HCT116 (cell line): ENCODE results near the gene SLAMF7. TPM values are rescaled to one million over a fixed set of nuclear protein-coding genes. Genes with fewer than 3 reads are reported as not detected.
A peak's percentile ranks its signal among the peaks of the same experiment; 100 is the strongest.
"Not testable (repeated sequence)": the region's sequence is repeated elsewhere in the genome, so short reads cannot be mapped to it uniquely, and the experiment has no call there.

Experiments
- ATAC-seq: fragments of 200-7000 bp; cut with Tn5 transposase; 2 replicates; pipeline ENCODE4 v1.9.1; 2020; ENCODE audit warnings: mild to moderate bottlenecking, moderate library complexity
- BruUV-seq: library from RNA; stranded (reverse); fragments of 400-500 nt; replicated peaks from 2 replicates; lab custom pipeline; 2021; lab: Mats Ljungman, UMichigan
- CTCF ChIA-PET: fragments of 300-600 bp; sonication (Branson Sonifier 250); formaldehyde crosslinking; loops from one replicate; lab custom pipeline; 2021; ENCODE audit warnings: antibody characterized with exemption; lab: Charles Lee
- POLR2A ChIA-PET: fragments of 300-600, 350-600 bp; sonication (Branson Sonifier 250); formaldehyde crosslinking; loops from one replicate; lab custom pipeline; 2021; ENCODE audit warnings: antibody characterized with exemption; lab: Charles Lee
- RAD21 ChIA-PET, 2 experiments: fragments of 300-600 bp; sonication (Branson Sonifier 250); formaldehyde crosslinking; loops; one replicate each; lab custom pipeline; 2023; ENCODE audit warnings: low total read pairs in 2 of 2; ENCODE audit not compliant: uncharacterized antibody in 2 of 2, unreplicated experiment in 2 of 2, low non-redundant PET in 1 of 2; lab: Charles Lee
- DNase-seq: peaks from one replicate; pipeline ENCODE4 v3.0.0-alpha.2; 2010; ENCODE audit warnings: low read depth, low spot score
- H2AFZ ChIP-seq: fragments of 200-600 bp; shearing (Covaris generic), sonication (generic); 2 replicates; pipeline ENCODE4 v1.6.1; 2017; ENCODE audit warnings: low read depth, mixed run types, mixed read lengths, antibody characterized with exemption, low read length; ENCODE audit not compliant: poor library complexity, severe bottlenecking
- H3K27ac ChIP-seq: 2 replicates; pipeline ENCODE4 v1.5.1; 2012; ENCODE audit warnings: low read depth, low read length
- H3K27me3 ChIP-seq: fragments of 200-600 bp; sonication (generic); 2 replicates; pipeline ENCODE4 v1.6.1; 2016; ENCODE audit warnings: mixed run types, low read length, mixed read lengths; ENCODE audit not compliant: insufficient read depth
- H3K36me3 ChIP-seq, 2 experiments: fragments of 200-500 bp in 1 of 2; fragments of 200-600 bp in 1 of 2; sonication (Bioruptor generic) in 1 of 2; sonication (generic) in 1 of 2; 2 replicates each; pipeline versions ENCODE4 v1.5.1 to v1.6.1; 2014 to 2016; ENCODE audit warnings: low read length in 2 of 2, inconsistent platforms in 1 of 2, mixed read lengths in 1 of 2, mixed run types in 1 of 2; ENCODE audit not compliant: insufficient read depth in 2 of 2, control insufficient read depth in 1 of 2
- H3K4me1 ChIP-seq, 2 experiments: fragments of 200-600 bp in 1 of 2; sonication (generic) in 1 of 2; 2 replicates each; pipeline versions ENCODE4 v1.5.1 to v1.6.1; 2012 to 2017; ENCODE audit warnings: low read length in 2 of 2, inconsistent platforms in 1 of 2, mild to moderate bottlenecking in 1 of 2, mixed read lengths in 1 of 2, mixed run types in 1 of 2, moderate library complexity in 1 of 2; ENCODE audit not compliant: insufficient read depth in 2 of 2, control insufficient read depth in 1 of 2
- H3K4me2 ChIP-seq: fragments of 200-600 bp; sonication (generic); 2 replicates; pipeline ENCODE4 v1.6.1; 2017; ENCODE audit warnings: mixed run types, low read length, mixed read lengths
- H3K4me3 ChIP-seq, 2 experiments: fragments of 200-600 bp in 1 of 2; sonication (generic) in 1 of 2; replicated peaks in 1 of 2; 2 replicates each; pipeline ENCODE4 v1.5.1; 2011 to 2016; ENCODE audit warnings: low read length in 2 of 2, control low read depth in 1 of 2, low read depth in 1 of 2, mild to moderate bottlenecking in 1 of 2, mixed read lengths in 1 of 2, mixed run types in 1 of 2
- H3K79me2 ChIP-seq: fragments of 200-600 bp; sonication (generic); 2 replicates; pipeline ENCODE4 v1.6.1; 2017; ENCODE audit warnings: mild to moderate bottlenecking, mixed run types, low read length, moderate library complexity, mixed read lengths; ENCODE audit not compliant: insufficient read depth
- H3K9ac ChIP-seq: fragments of 200-600 bp; sonication (generic); 2 replicates; pipeline ENCODE4 v1.6.1; 2016; ENCODE audit warnings: low read length, mixed read lengths
- H3K9me2 ChIP-seq: fragments of 200-600 bp; sonication (generic), shearing (Covaris generic); 2 replicates; pipeline ENCODE4 v1.6.1; 2017; ENCODE audit warnings: mixed run types, mild to moderate bottlenecking, moderate library complexity; ENCODE audit not compliant: insufficient read depth
- H3K9me3 ChIP-seq, 2 experiments: fragments of 200-500 bp in 1 of 2; fragments of 200-600 bp in 1 of 2; sonication (Bioruptor generic) in 1 of 2; sonication (generic) in 1 of 2; 2 replicates each; pipeline ENCODE4 v1.6.1; 2014 to 2017; ENCODE audit warnings: low read length in 2 of 2, mixed read lengths in 2 of 2, inconsistent platforms in 1 of 2, low read depth in 1 of 2, mild to moderate bottlenecking in 1 of 2, mixed run types in 1 of 2, moderate library complexity in 1 of 2; ENCODE audit not compliant: control insufficient read depth in 1 of 2, insufficient read depth in 1 of 2
- H4K20me1 ChIP-seq: fragments of 200-600 bp; sonication (generic), shearing (Covaris generic); 2 replicates; pipeline ENCODE4 v1.6.1; 2017; ENCODE audit warnings: mixed run types, mild to moderate bottlenecking, moderate library complexity; ENCODE audit not compliant: insufficient read depth
- ATF3 ChIP-seq: IDR thresholded peaks from 2 replicates; pipeline ENCODE4 v1.6.1; 2012
- CTCF ChIP-seq, 3 experiments: fragments of 200-600 bp in 1 of 3; sonication (generic) in 1 of 3; IDR thresholded peaks in 2 of 3; conservative IDR thresholded peaks in 1 of 3; 2 replicates each; pipeline ENCODE4 v1.5.1; 2012 to 2017; ENCODE audit warnings: low read depth in 2 of 3, low read length in 2 of 3, antibody characterized with exemption in 1 of 3, borderline replicate concordance in 1 of 3, control low read depth in 1 of 3, mild to moderate bottlenecking in 1 of 3, mixed read lengths in 1 of 3, mixed run types in 1 of 3, moderate library complexity in 1 of 3; ENCODE audit not compliant: insufficient read depth in 1 of 3
- EZH2phosphoT487 ChIP-seq: fragments of 200-600 bp; IDR thresholded peaks from 2 replicates; pipeline ENCODE4 v1.6.1; 2018; ENCODE audit warnings: antibody characterized with exemption, borderline replicate concordance
- RAD21 ChIP-seq: IDR thresholded peaks from 2 replicates; pipeline ENCODE4 v1.6.1; 2012; ENCODE audit warnings: low read depth, mild to moderate bottlenecking
- REST ChIP-seq: IDR thresholded peaks from 2 replicates; pipeline ENCODE4 v1.6.1; 2012; ENCODE audit warnings: low read depth
- SIN3A ChIP-seq: IDR thresholded peaks from 2 replicates; pipeline ENCODE4 v1.6.1; 2012; ENCODE audit warnings: low read depth
- SP1 ChIP-seq: IDR thresholded peaks from 2 replicates; pipeline ENCODE4 v1.6.1; 2012; ENCODE audit warnings: low read depth
- SRF ChIP-seq: IDR thresholded peaks from 2 replicates; pipeline ENCODE4 v1.6.1; 2012; ENCODE audit warnings: low read depth
- TCF7L2 ChIP-seq: IDR thresholded peaks from 2 replicates; pipeline ENCODE4 v1.7.0; 2011; ENCODE audit warnings: borderline replicate concordance, inconsistent platforms; ENCODE audit not compliant: insufficient read depth, insufficient read length; ENCODE audit errors: extremely low read depth
- YY1 ChIP-seq: IDR thresholded peaks from 2 replicates; pipeline ENCODE4 v1.6.1; 2011; ENCODE audit warnings: low read length, low read depth, moderate library complexity, mild to moderate bottlenecking; ENCODE audit not compliant: insufficient replicate concordance; ENCODE audit errors: extremely low read depth
- ZBTB33 ChIP-seq: IDR thresholded peaks from 2 replicates; pipeline ENCODE4 v1.6.1; 2011; ENCODE audit warnings: mild to moderate bottlenecking, low read length, moderate library complexity; ENCODE audit not compliant: insufficient replicate concordance; ENCODE audit errors: extremely low read depth
- ZFX ChIP-seq: fragments of 450-650 bp; IDR thresholded peaks from 2 replicates; pipeline ENCODE4 v1.6.1; 2017
- ZNF274 ChIP-seq: fragments of 200-500 bp; sonication (Bioruptor generic); IDR thresholded peaks from 2 replicates; pipeline ENCODE4 v1.6.1; 2014; ENCODE audit warnings: mild to moderate bottlenecking, low read depth, low read length, inconsistent platforms
- intact Hi-C: fragments of 100-400 bp; cut with micrococcal nuclease; formaldehyde crosslinking; loops from 2 replicates; pipeline ENCODE4 v1.10.0; 2022
- total RNA-seq: library from RNA; stranded (reverse); gene quantifications from one replicate; pipeline ENCODE4 v1.2.1, GENCODE V29; 2021; ENCODE audit not compliant: unreplicated experiment

SLAMF7 gene
- total RNA-seq, 1 experiment from 2014 or later = 0.34 TPM

GRCh38 chr1:160727316-160727640 is 11.8 kb upstream of the SLAMF7 start:
- Histone ChIP-seq H3K9me2 (no peaks in the 10 kb centered on the region), H3K36me3 (no peaks in the 10 kb centered on the region), H3K79me2 (no peaks in the 10 kb centered on the region), H3K27me3 (no peaks in the 10 kb centered on the region), H2AFZ (peak overlapping the region; percentile 91), H3K4me1 (peaks cover 6 to 14% of the 10 kb centered on the region in 2 experiments; a peak in 3 of 4 replicates), H3K4me2 (peak overlapping the region; percentile 26), H4K20me1 (no peaks in the 10 kb centered on the region), H3K4me3 (no peak overlapping the region), H3K27ac (no peak overlapping the region), H3K9me3 (no peaks in the 10 kb centered on the region), H3K9ac (no peak overlapping the region)
- CTCF ChIA-PET = interaction anchor here (1.0 to 4.2 kb wide), 9 partner anchors 11 to 226 kb away, joined by 3 to 46 read pairs (median 3); partner anchors contain the start of gene ITLN2
- intact Hi-C loops = loop anchor here (1.0 to 10.0 kb wide), 4 partner anchors 50 to 418 kb away; no protein-coding TSS in a partner anchor
- RAD21 ChIA-PET = interaction anchor here in 1 of 2 experiments (0.8 kb wide), 1 partner anchor 227 kb away, joined by 3 read pairs; no protein-coding TSS in a partner anchor
- POLR2A ChIA-PET = interaction anchor here (1.2 kb wide), 1 partner anchor 12 kb away, joined by 3 read pairs; the partner anchor contains the start of gene SLAMF7
- TF ChIP-seq RAD21 (no peak), SRF (no peak), CTCF (IDR thresholded peaks at IDR 0.05 in 2 of 3, conservative IDR thresholded peaks at IDR 0.05 in 1 of 3; ENCODE audit: borderline replicate concordance in 1 of 3, insufficient read depth in 1 of 3, low read depth in 2 of 3, low read length in 2 of 3) (no peak), ZFX (no peak), SIN3A (no peak), ATF3 (no peak), ZBTB33 (no peak), TCF7L2 (no peak), ZNF274 (no peak), EZH2phosphoT487 (no peak), SP1 (no peak), REST (no peak), YY1 (no peak)
- BruUV-seq = no TSS peak
- ATAC-seq = no peak
- DNase-seq = no peak

- H3K36me3 ChIP-seq, H3K9ac ChIP-seq, H3K9me3 ChIP-seq, DNase-seq, H3K79me2 ChIP-seq, H3K9me2 ChIP-seq, H3K4me1 ChIP-seq, H3K27ac ChIP-seq, CTCF ChIA-PET, intact Hi-C loops, H3K4me2 ChIP-seq, BruUV-seq, H4K20me1 ChIP-seq, H2AFZ ChIP-seq, ATAC-seq, RAD21 ChIA-PET, POLR2A ChIA-PET, H3K4me3 ChIP-seq, H3K27me3 ChIP-seq: not testable (repeated sequence)
These were observed 7.5 kb upstream of the SLAMF7 start for GRCh38 chr1:160731564-160731963.
